ENCODE data around the gene EPHB4.

DNA sequence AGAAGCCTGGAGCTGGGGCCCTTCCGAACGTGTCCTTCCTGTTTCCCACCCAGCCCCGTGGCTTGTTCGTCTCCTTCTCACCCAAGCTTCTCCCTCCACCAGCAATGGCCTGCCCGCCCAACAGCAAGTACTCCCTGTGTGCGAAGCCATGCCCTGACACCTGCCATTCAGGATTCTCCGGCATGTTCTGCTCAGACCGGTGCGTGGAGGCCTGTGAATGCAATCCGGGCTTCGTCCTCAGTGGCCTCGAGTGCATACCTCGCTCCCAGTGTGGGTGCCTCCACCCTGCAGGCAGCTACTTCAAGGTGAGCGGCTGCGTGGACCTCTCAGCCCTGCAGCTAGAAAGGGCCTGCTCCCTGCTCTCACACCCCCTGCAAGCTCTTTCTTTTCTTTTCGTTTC, 62.1 kb downstream of the EPHB4 start:
- TF ChIP-seq, protein P1, sequence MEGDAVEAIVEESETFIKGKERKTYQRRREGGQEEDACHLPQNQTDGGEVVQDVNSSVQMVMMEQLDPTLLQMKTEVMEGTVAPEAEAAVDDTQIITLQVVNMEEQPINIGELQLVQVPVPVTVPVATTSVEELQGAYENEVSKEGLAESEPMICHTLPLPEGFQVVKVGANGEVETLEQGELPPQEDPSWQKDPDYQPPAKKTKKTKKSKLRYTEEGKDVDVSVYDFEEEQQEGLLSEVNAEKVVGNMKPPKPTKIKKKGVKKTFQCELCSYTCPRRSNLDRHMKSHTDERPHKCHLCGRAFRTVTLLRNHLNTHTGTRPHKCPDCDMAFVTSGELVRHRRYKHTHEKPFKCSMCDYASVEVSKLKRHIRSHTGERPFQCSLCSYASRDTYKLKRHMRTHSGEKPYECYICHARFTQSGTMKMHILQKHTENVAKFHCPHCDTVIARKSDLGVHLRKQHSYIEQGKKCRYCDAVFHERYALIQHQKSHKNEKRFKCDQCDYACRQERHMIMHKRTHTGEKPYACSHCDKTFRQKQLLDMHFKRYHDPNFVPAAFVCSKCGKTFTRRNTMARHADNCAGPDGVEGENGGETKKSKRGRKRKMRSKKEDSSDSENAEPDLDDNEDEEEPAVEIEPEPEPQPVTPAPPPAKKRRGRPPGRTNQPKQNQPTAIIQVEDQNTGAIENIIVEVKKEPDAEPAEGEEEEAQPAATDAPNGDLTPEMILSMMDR (IDR thresholded peaks at IDR 0.05) = no peak
- TF ChIP-seq POLR2A (IDR thresholded peaks at IDR 0.05) = no peak
